ENCODE measurements around the gene STX16. TPM values are rescaled to one million over a fixed set of nuclear protein-coding genes. Genes with fewer than 3 reads are reported as not detected.
A peak's percentile ranks its signal among the peaks of the same experiment; 100 is the strongest.
"Not testable (repeated sequence)": the region's sequence is repeated elsewhere in the genome, so short reads cannot be mapped to it uniquely, and the experiment has no call there.

Gene STX16
- total and polyA plus RNA-seq, 8 donors = 12.8 to 179 (median 52.2) TPM

GRCh38 chr20:58639182-58640146 is 11.6 kb upstream of the STX16 start:
- H3K27me3 ChIP-seq = peaks cover 0 to 3% (median 0%) of the 10 kb centered on the region in 3 donors
- peaks cover 0 to 11% (median 3%) of the 10 kb centered on the region in 4 donors for H3K4me1 ChIP-seq
- no peaks in the 10 kb centered on the region for H3K9me3 ChIP-seq
- no peak for DNase-seq
- intact Hi-C loops (cut with DNase I; ENCODE audit: low total_unique reads) = no loop called here
- H3K4me3 ChIP-seq = no peak overlapping the region
- no peaks in the 10 kb centered on the region for H3K36me3 ChIP-seq
- 77 to 83% (median 81%) methylated on average over 16 to 19 of the region's 19 CpGs for WGBS, 5 donors
- H3K27ac ChIP-seq = no peak overlapping the region
- TF ChIP-seq POLR2A (IDR thresholded peaks at IDR 0.05) (no peak), CTCF (IDR thresholded peaks at IDR 0.05) (no peak), POLR2AphosphoS5 (IDR thresholded peaks at IDR 0.05) (no peak), EP300 (IDR thresholded peaks at IDR 0.05) (no peak)

GRCh38 chr20:58640446-58640845 is 10.6 kb upstream of the STX16 start:
- no peak overlapping the region for H3K4me3 ChIP-seq
- H3K4me1 ChIP-seq = peaks cover 0 to 7% (median 2%) of the 10 kb centered on the region in 4 donors
- H3K9me3 ChIP-seq = no peaks in the 10 kb centered on the region
- no peaks in the 10 kb centered on the region for H3K36me3 ChIP-seq
- DNase-seq = no peak
- peaks cover 0 to 3% (median 0%) of the 10 kb centered on the region in 3 donors for H3K27me3 ChIP-seq
- whole genome bisulfite sequencing, 5 donors = 55 to 75% (median 70%) methylated on average over 9 of the region's 9 CpGs
- H3K27ac ChIP-seq = no peak overlapping the region
- TF ChIP-seq CTCF (IDR thresholded peaks at IDR 0.05) = no peak
- TF ChIP-seq POLR2A (IDR thresholded peaks at IDR 0.05) = no peak
- TF ChIP-seq POLR2AphosphoS5 (IDR thresholded peaks at IDR 0.05) = no peak
- no peak for TF ChIP-seq EP300 (IDR thresholded peaks at IDR 0.05)
- intact Hi-C loops (cut with DNase I; ENCODE audit: low total_unique reads) = no loop called here

GRCh38 chr20:58642441-58642840 is 8.6 kb upstream of the STX16 start:
- no peak overlapping the region for H3K27ac ChIP-seq
- peaks cover 0 to 3% (median 0%) of the 10 kb centered on the region in 3 donors for H3K27me3 ChIP-seq
- DNase-seq = peak in 1 of 2 donors; percentile 8
- 87 to 90% (median 89%) methylated on average over 9 of the region's 9 CpGs for WGBS, 5 donors
- no peaks in the 10 kb centered on the region for H3K9me3 ChIP-seq
- H3K4me1 ChIP-seq = peaks cover 0 to 11% (median 3%) of the 10 kb centered on the region in 4 donors
- TF ChIP-seq POLR2A (IDR thresholded peaks at IDR 0.05) (no peak), POLR2AphosphoS5 (IDR thresholded peaks at IDR 0.05) (no peak), CTCF (IDR thresholded peaks at IDR 0.05) (no peak), EP300 (IDR thresholded peaks at IDR 0.05) (no peak)
- H3K4me3 ChIP-seq = no peak overlapping the region
- no peaks in the 10 kb centered on the region for H3K36me3 ChIP-seq
- intact Hi-C loops (cut with DNase I; ENCODE audit: low total_unique reads) = no loop called here

GRCh38 chr20:58642896-58643295 is 8.2 kb upstream of the STX16 start:
- 89 to 92% (median 91%) methylated on average over 9 of the region's 9 CpGs for WGBS, 5 donors
- intact Hi-C loops (cut with DNase I; ENCODE audit: low total_unique reads); H3K36me3 ChIP-seq; H3K9me3 ChIP-seq; H3K27ac ChIP-seq; H3K27me3 ChIP-seq; H3K4me3 ChIP-seq: not testable (repeated sequence)
- H3K4me1 ChIP-seq = peaks cover 0 to 12% (median 3%) of the 10 kb centered on the region in 4 donors
- peak in 1 of 2 donors; percentile 9 for DNase-seq

All from stomach (tissue), 9 donors.